ENCODE results near the gene SLC36A3. TPM values are rescaled to one million over a fixed set of nuclear protein-coding genes. Genes with fewer than 3 reads are reported as not detected.
A peak's percentile ranks its signal among the peaks of the same experiment; 100 is the strongest.

The SLC36A3 gene
- total RNA-seq, 2 donors from 2014 or later, result 0.28 TPM; not detected in 1

GRCh38 chr5:151295138-151295537 lies 8.4 kb downstream of the SLC36A3 start:
- intact Hi-C loops (cut with DNase I), result loop anchor here (10.0 kb wide), 1 partner anchor 110 kb away; no protein-coding TSS in a partner anchor
- Histone ChIP-seq H3K27ac (no peak overlapping the region), H3K27me3 (replicated peaks; ENCODE audit: insufficient read depth) (no peaks in the 10 kb centered on the region), H3K4me1 (replicated peaks) (no peaks in the 10 kb centered on the region), H3K4me3 (no peak overlapping the region), H3K36me3 (no peaks in the 10 kb centered on the region), H3K9me3 (no peaks in the 10 kb centered on the region)
- WGBS, result 49% methylated on average over 5 of the region's 5 CpGs
- TF ChIP-seq POLR2AphosphoS5 (IDR thresholded peaks at IDR 0.05), result peak; percentile 50
- no peak for TF ChIP-seq POLR2A (IDR thresholded peaks at IDR 0.05)
- peak; percentile 34 for DNase-seq (ENCODE audit: low spot score)

- no peaks in the 10 kb centered on the region for H3K27me3 ChIP-seq (replicated peaks; ENCODE audit: insufficient read depth)
- WGBS, result 69% methylated on average over 4 of the region's 4 CpGs
- H3K4me3 ChIP-seq, result no peak overlapping the region
- intact Hi-C loops (cut with DNase I), result loop anchor here (10.0 kb wide), 1 partner anchor 109 kb away; no protein-coding TSS in a partner anchor
- no peaks in the 10 kb centered on the region for H3K9me3 ChIP-seq
- DNase-seq (ENCODE audit: low spot score), result no peak
- H3K4me1 ChIP-seq (replicated peaks), result no peaks in the 10 kb centered on the region
- H3K36me3 ChIP-seq, result no peaks in the 10 kb centered on the region
- H3K27ac ChIP-seq, result no peak overlapping the region
- no peak for TF ChIP-seq POLR2A (IDR thresholded peaks at IDR 0.05)
- TF ChIP-seq CTCF (IDR thresholded peaks at IDR 0.05), result no peak
Measured at GRCh38 chr5:151293624-151294023, 9.9 kb downstream of the SLC36A3 start.

GRCh38 chr5:151288180-151288579 lies 15.4 kb downstream of the SLC36A3 start:
- Histone ChIP-seq H3K27ac (no peak overlapping the region), H3K4me1 (replicated peaks) (no peaks in the 10 kb centered on the region), H3K4me3 (no peak overlapping the region), H3K9me3 (no peaks in the 10 kb centered on the region), H3K36me3 (no peaks in the 10 kb centered on the region), H3K27me3 (replicated peaks; ENCODE audit: insufficient read depth) (no peaks in the 10 kb centered on the region)
- intact Hi-C loops (cut with DNase I), result no loop called here
- WGBS, result 63% methylated on average over 2 of the region's 2 CpGs
- DNase-seq (ENCODE audit: low spot score), result peak; percentile 14
- peak; percentile 48 for TF ChIP-seq POLR2AphosphoS5 (IDR thresholded peaks at IDR 0.05)
- TF ChIP-seq CTCF (IDR thresholded peaks at IDR 0.05), result peak in 2 of 4 experiments; percentile 10 to 38
- no peak for TF ChIP-seq POLR2A (IDR thresholded peaks at IDR 0.05)

- Histone ChIP-seq H3K4me1 (replicated peaks) (no peaks in the 10 kb centered on the region), H3K9me3 (no peaks in the 10 kb centered on the region), H3K36me3 (no peaks in the 10 kb centered on the region), H3K27me3 (replicated peaks; ENCODE audit: insufficient read depth) (no peaks in the 10 kb centered on the region), H3K4me3 (no peak overlapping the region), H3K27ac (no peak overlapping the region)
- TF ChIP-seq POLR2A (IDR thresholded peaks at IDR 0.05) (no peak), CTCF (IDR thresholded peaks at IDR 0.05) (no peak), POLR2AphosphoS5 (IDR thresholded peaks at IDR 0.05) (no peak)
- intact Hi-C loops (cut with DNase I), result no loop called here
- WGBS, result 94% methylated on average over 1 of the region's 1 CpG
- no peak for DNase-seq (ENCODE audit: low spot score)
Measured at GRCh38 chr5:151286246-151286645, 17.3 kb downstream of the SLC36A3 start.

- Histone ChIP-seq H3K9me3 (no peaks in the 10 kb centered on the region), H3K4me1 (replicated peaks) (no peaks in the 10 kb centered on the region), H3K27me3 (replicated peaks; ENCODE audit: insufficient read depth) (no peaks in the 10 kb centered on the region), H3K27ac (no peak overlapping the region), H3K4me3 (no peak overlapping the region), H3K36me3 (no peaks in the 10 kb centered on the region)
- DNase-seq (ENCODE audit: low spot score), result no peak
- intact Hi-C loops (cut with DNase I), result no loop called here
- 39% methylated on average over 5 of the region's 5 CpGs for WGBS
- TF ChIP-seq POLR2AphosphoS5 (IDR thresholded peaks at IDR 0.05) (no peak), CTCF (IDR thresholded peaks at IDR 0.05) (no peak), POLR2A (IDR thresholded peaks at IDR 0.05) (no peak)
Measured at GRCh38 chr5:151285683-151286082, 17.9 kb downstream of the SLC36A3 start.
